ENCODE data around the gene APLP2.
A peak's percentile ranks its signal among the peaks of the same experiment; 100 is the strongest.
"Not testable (repeated sequence)": the region's sequence is repeated elsewhere in the genome, so short reads cannot be mapped to it uniquely, and the experiment has no call there.

APLP2 gene

GRCh38 chr11:130172001-130172400 lies 102.3 kb downstream of the APLP2 start:
- DNase-seq (ENCODE audit: low spot score): not testable (repeated sequence)

GRCh38 chr11:130174642-130175041 lies 104.9 kb downstream of the APLP2 start:
- no peak for DNase-seq (ENCODE audit: low spot score)

- no peak for DNase-seq (ENCODE audit: low spot score)
Measured at GRCh38 chr11:130175898-130176297, 106.2 kb downstream of the APLP2 start.

- DNase-seq (ENCODE audit: low spot score): no peak
Measured at GRCh38 chr11:130177782-130178181, 108.1 kb downstream of the APLP2 start.

GRCh38 chr11:130178441-130179339 lies 109.0 kb downstream of the APLP2 start:
- no peak for DNase-seq (ENCODE audit: low spot score)

GRCh38 chr11:130179396-130180306 lies 110.0 kb downstream of the APLP2 start:
- no peak for DNase-seq (ENCODE audit: low spot score)

GRCh38 chr11:130180491-130180890 lies 110.8 kb downstream of the APLP2 start:
- DNase-seq (ENCODE audit: low spot score): no peak

- DNase-seq (ENCODE audit: low spot score): no peak
Measured at GRCh38 chr11:130180896-130181294, 111.2 kb downstream of the APLP2 start.

GRCh38 chr11:130181295-130182272 lies 111.9 kb downstream of the APLP2 start:
- peak; percentile 84 for DNase-seq (ENCODE audit: low spot score)

GRCh38 chr11:130183878-130184610 lies 114.3 kb downstream of the APLP2 start:
- DNase-seq (ENCODE audit: low spot score): no peak

- no peak for DNase-seq (ENCODE audit: low spot score)
Measured at GRCh38 chr11:130187096-130187495, 117.4 kb downstream of the APLP2 start.

GRCh38 chr11:130188047-130188446 lies 118.4 kb downstream of the APLP2 start:
- no peak for DNase-seq (ENCODE audit: low spot score)

- no peak for DNase-seq (ENCODE audit: low spot score)
Measured at GRCh38 chr11:130188585-130189347, 119.1 kb downstream of the APLP2 start.

- DNase-seq (ENCODE audit: low spot score): no peak
Measured at GRCh38 chr11:130189492-130190210, 120.0 kb downstream of the APLP2 start.

- DNase-seq (ENCODE audit: low spot score): no peak
Measured at GRCh38 chr11:130190371-130190881, 120.7 kb downstream of the APLP2 start.

GRCh38 chr11:130191896-130192295 lies 122.2 kb downstream of the APLP2 start:
- no peak for DNase-seq (ENCODE audit: low spot score)

GRCh38 chr11:130192845-130193267 lies 123.2 kb downstream of the APLP2 start:
- no peak for DNase-seq (ENCODE audit: low spot score)

- DNase-seq (ENCODE audit: low spot score): not testable (repeated sequence)
Measured at GRCh38 chr11:130193551-130193950, 123.9 kb downstream of the APLP2 start.

All from AG08396 (cell line).